Vagina (tissue), 2 donors: Measurements from ENCODE around the gene CRIP2. TPM values are rescaled to one million over a fixed set of nuclear protein-coding genes. Genes with fewer than 3 reads are reported as not detected.

ENCODE experiments used
- DNase-seq, 2 donors: peaks; one replicate each; pipeline ENCODE4 v3.0.0-alpha.2; 2017; ENCODE audit errors: extremely low spot score in 2 of 2
- H3K27ac ChIP-seq: fragments of 200-600 bp; sonication (generic); one replicate; pipeline ENCODE4 v1.5.1; 2019
- H3K27me3 ChIP-seq: fragments of 200-600 bp; sonication (generic); one replicate; pipeline ENCODE4 v1.5.1; 2019
- H3K36me3 ChIP-seq, 2 donors: fragments of 200-600 bp; sonication (generic); one replicate each; pipeline ENCODE4 v1.5.1; 2017 to 2019
- H3K4me1 ChIP-seq: fragments of 200-600 bp; sonication (generic); one replicate; pipeline ENCODE4 v1.5.1; 2019
- H3K4me3 ChIP-seq, 2 donors: fragments of 200-600 bp; sonication (generic); 1 replicate in 1 of 2; 2 replicates in 1 of 2; pipeline ENCODE4 v1.5.1; 2016 to 2019
- H3K9me3 ChIP-seq: fragments of 200-600 bp; sonication (generic); one replicate; pipeline ENCODE4 v1.5.1; 2019
- CTCF ChIP-seq, 3 experiments: fragments of 450-650 bp in 2 of 3; fragments of 200-600 bp in 1 of 3; sonication (generic) in 1 of 3; IDR thresholded peaks; one replicate each; pipeline ENCODE4 v1.5.1; 2017 to 2019; ENCODE audit warnings: antibody characterized with exemption in 3 of 3, mild to moderate bottlenecking in 2 of 3, moderate library complexity in 2 of 3
- POLR2A ChIP-seq, 2 donors: fragments of 450-650 bp; IDR thresholded peaks; one replicate each; pipeline ENCODE4 v1.6.1; 2017; ENCODE audit warnings: antibody characterized with exemption in 2 of 2, mild to moderate bottlenecking in 2 of 2, moderate library complexity in 2 of 2
- POLR2AphosphoS5 ChIP-seq, 2 donors: sonication (generic); formaldehyde crosslinking; IDR thresholded peaks; one replicate each; pipeline ENCODE4 v1.9.0; 2017; ENCODE audit warnings: antibody characterized with exemption in 2 of 2, mild to moderate bottlenecking in 2 of 2, low read depth in 1 of 2; ENCODE audit not compliant: insufficient read depth in 1 of 2
- intact Hi-C: fragments of 100-400 bp; cut with DNase I; formaldehyde crosslinking; loops from one replicate; pipeline ENCODE4 v1.15.1; 2023
- total RNA-seq: library from RNA; depleted of rRNA; stranded (reverse); fragments of >200 nt; gene quantifications from one replicate; pipeline ENCODE4 v1.2.3, GENCODE V29; 2016

CRIP2 gene
- total RNA-seq, 1 donor from 2014 or later: 126 TPM

- intact Hi-C loops: no loop called here
- Histone ChIP-seq H3K4me3 (no peak overlapping the region), H3K4me1 (no peaks in the 10 kb centered on the region), H3K27me3 (no peaks in the 10 kb centered on the region), H3K36me3 (no peaks in the 10 kb centered on the region), H3K27ac (no peak overlapping the region), H3K9me3 (no peaks in the 10 kb centered on the region)
- TF ChIP-seq CTCF (IDR thresholded peaks at IDR 0.05): no peak
- no peak for TF ChIP-seq POLR2A (IDR thresholded peaks at IDR 0.05)
- no peak for TF ChIP-seq POLR2AphosphoS5 (IDR thresholded peaks at IDR 0.05; ENCODE audit: insufficient read depth in 1 of 2, low read depth in 1 of 2)
- no peak for DNase-seq
These were observed 28.6 kb downstream of the CRIP2 start for GRCh38 chr14:105503296-105503640.

- no peak for TF ChIP-seq POLR2A (IDR thresholded peaks at IDR 0.05)
- intact Hi-C loops: no loop called here
- Histone ChIP-seq H3K36me3 (no peaks in the 10 kb centered on the region), H3K4me3 (no peak overlapping the region), H3K27me3 (no peaks in the 10 kb centered on the region), H3K9me3 (no peaks in the 10 kb centered on the region), H3K4me1 (no peaks in the 10 kb centered on the region), H3K27ac (no peak overlapping the region)
- DNase-seq: no peak
These were observed 29.5 kb downstream of the CRIP2 start for GRCh38 chr14:105503935-105504692.

GRCh38 chr14:105505101-105505500 is 30.5 kb downstream of the CRIP2 start:
- H3K4me3 ChIP-seq: no peak overlapping the region
- no peaks in the 10 kb centered on the region for H3K27me3 ChIP-seq
- intact Hi-C loops: no loop called here
- no peak for DNase-seq
- no peak for TF ChIP-seq CTCF (IDR thresholded peaks at IDR 0.05)
- TF ChIP-seq POLR2A (IDR thresholded peaks at IDR 0.05): no peak
- TF ChIP-seq POLR2AphosphoS5 (IDR thresholded peaks at IDR 0.05; ENCODE audit: insufficient read depth in 1 of 2, low read depth in 1 of 2): no peak
- H3K36me3 ChIP-seq: no peaks in the 10 kb centered on the region
- H3K27ac ChIP-seq: no peak overlapping the region
- no peaks in the 10 kb centered on the region for H3K9me3 ChIP-seq
- no peaks in the 10 kb centered on the region for H3K4me1 ChIP-seq

- no peaks in the 10 kb centered on the region for H3K27me3 ChIP-seq
- no peak overlapping the region for H3K4me3 ChIP-seq
- no peak for DNase-seq
- no peak overlapping the region for H3K27ac ChIP-seq
- H3K4me1 ChIP-seq: no peaks in the 10 kb centered on the region
- intact Hi-C loops: no loop called here
- H3K9me3 ChIP-seq: no peaks in the 10 kb centered on the region
- TF ChIP-seq CTCF (IDR thresholded peaks at IDR 0.05) (no peak), POLR2A (IDR thresholded peaks at IDR 0.05) (no peak), POLR2AphosphoS5 (IDR thresholded peaks at IDR 0.05; ENCODE audit: insufficient read depth in 1 of 2, low read depth in 1 of 2) (no peak)
- H3K36me3 ChIP-seq: no peaks in the 10 kb centered on the region
These were observed 32.6 kb downstream of the CRIP2 start for GRCh38 chr14:105507247-105507646.

GRCh38 chr14:105508069-105508468 is 33.4 kb downstream of the CRIP2 start:
- Histone ChIP-seq H3K27ac (no peak overlapping the region), H3K36me3 (no peaks in the 10 kb centered on the region), H3K27me3 (no peaks in the 10 kb centered on the region), H3K4me3 (no peak overlapping the region), H3K4me1 (no peaks in the 10 kb centered on the region), H3K9me3 (no peaks in the 10 kb centered on the region)
- TF ChIP-seq POLR2A (IDR thresholded peaks at IDR 0.05) (no peak), POLR2AphosphoS5 (IDR thresholded peaks at IDR 0.05; ENCODE audit: insufficient read depth in 1 of 2, low read depth in 1 of 2) (no peak), CTCF (IDR thresholded peaks at IDR 0.05) (no peak)
- DNase-seq: no peak
- intact Hi-C loops: no loop called here
